Activated CD4-positive, alpha-beta T cell treated with anti-CD3 and anti-CD28 coated beads, Interleukin-2, amount 10 ng/mL, durations not matched to agents 7 days and 5 days (primary cell): ENCODE results near the gene TTC19. TPM values are rescaled to one million over a fixed set of nuclear protein-coding genes. Genes with fewer than 3 reads are reported as not detected.
A peak's percentile ranks its signal among the peaks of the same experiment; 100 is the strongest.

ENCODE experiments used
- CTCF ChIA-PET: fragments of 350-600 bp; sonication (Branson Sonifier 250); formaldehyde crosslinking; loops from one replicate; lab custom pipeline; 2021; ENCODE audit warnings: antibody characterized with exemption; lab: Charles Lee
- POLR2A ChIA-PET: fragments of 350-600 bp; sonication (Branson Sonifier 250); formaldehyde crosslinking; loops from one replicate; lab custom pipeline; 2021; ENCODE audit warnings: antibody characterized with exemption; lab: Charles Lee
- DNase-seq: peaks from one replicate; pipeline ENCODE4 v3.0.0-alpha.2; 2020
- H3K27ac Mint-ChIP-seq: one replicate; pipeline ENCODE4 v1.8.0; 2021; ENCODE audit warnings: mild to moderate bottlenecking, moderate library complexity, mixed read lengths
- H3K27me3 Mint-ChIP-seq: one replicate; pipeline ENCODE4 v1.8.0; 2021; ENCODE audit warnings: mixed read lengths
- H3K36me3 Mint-ChIP-seq: one replicate; pipeline ENCODE4 v1.8.0; 2021; ENCODE audit warnings: low read depth, mixed read lengths
- H3K4me1 Mint-ChIP-seq: one replicate; pipeline ENCODE4 v1.8.0; 2021; ENCODE audit warnings: mixed read lengths
- H3K4me3 Mint-ChIP-seq: one replicate; pipeline ENCODE4 v1.8.0; 2021; ENCODE audit warnings: mild to moderate bottlenecking, moderate library complexity, mixed read lengths
- H3K9me3 Mint-ChIP-seq: one replicate; pipeline ENCODE4 v1.8.0; 2021; ENCODE audit warnings: mixed read lengths
- total RNA-seq, 2 experiments: library from RNA; stranded (reverse); gene quantifications; one replicate each; pipeline ENCODE4 v1.2.3, GENCODE V29; 2021

TTC19 gene
- total RNA-seq, 2 experiments from 2014 or later: 25.4 to 25.5 TPM

DNA sequence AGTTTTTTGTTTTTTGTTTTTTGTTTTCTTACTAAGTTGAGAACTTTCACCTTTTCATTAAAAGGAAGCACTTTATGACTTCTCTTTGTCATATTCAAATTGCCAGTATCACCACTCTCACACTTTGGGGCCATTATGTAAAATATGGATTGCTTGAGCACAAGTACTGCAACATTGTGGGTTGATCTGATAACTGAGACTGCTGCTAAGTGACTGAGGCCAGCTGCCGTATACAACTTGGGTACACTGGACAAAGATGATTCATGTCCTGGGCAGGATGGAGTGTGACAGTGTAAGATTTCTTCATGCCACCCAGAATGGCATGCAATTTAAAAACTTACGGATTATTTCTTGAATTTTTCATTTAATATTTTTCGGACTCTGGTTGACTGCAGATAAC lies 7.8 kb downstream of the TTC19 start:
- no peaks in the 10 kb centered on the region for H3K9me3 Mint-ChIP-seq
- POLR2A ChIA-PET: interaction anchor here (0.6 kb wide), 1 partner anchor 212 kb away, joined by 3 read pairs; no protein-coding TSS in a partner anchor
- no peaks in the 10 kb centered on the region for H3K27me3 Mint-ChIP-seq
- H3K4me3 Mint-ChIP-seq: no peak overlapping the region
- no peak overlapping the region for H3K27ac Mint-ChIP-seq
- H3K36me3 Mint-ChIP-seq: peaks cover 67% of the 10 kb centered on the region
- DNase-seq: no peak
- CTCF ChIA-PET: no interaction called here
- H3K4me1 Mint-ChIP-seq: peaks cover 14% of the 10 kb centered on the region

DNA sequence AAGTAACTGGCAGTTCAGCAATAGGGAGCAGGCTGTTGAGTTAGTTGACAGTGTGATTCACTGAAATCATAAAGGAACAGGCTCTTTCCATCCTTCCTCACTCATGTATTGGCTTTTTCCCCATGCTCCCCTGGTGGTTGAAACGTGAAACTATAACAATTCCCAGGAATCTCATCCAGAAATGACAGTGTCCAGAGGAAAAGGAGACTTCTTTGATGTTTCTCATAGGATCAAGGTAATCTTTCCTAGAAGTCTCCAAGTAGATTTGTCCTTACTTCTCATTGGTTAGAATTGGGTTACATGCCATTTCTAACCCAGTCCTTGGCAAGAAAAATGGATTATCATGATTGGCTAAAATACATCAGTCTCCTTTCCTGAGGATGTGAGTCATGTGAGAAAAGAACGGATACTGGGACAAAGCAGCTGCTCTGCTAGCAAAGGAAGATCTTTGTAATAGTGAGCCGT lies 14.4 kb downstream of the TTC19 start:
- no peak for DNase-seq
- no peak overlapping the region for H3K27ac Mint-ChIP-seq
- peaks cover 9% of the 10 kb centered on the region for H3K4me1 Mint-ChIP-seq
- H3K27me3 Mint-ChIP-seq: no peaks in the 10 kb centered on the region
- no peaks in the 10 kb centered on the region for H3K9me3 Mint-ChIP-seq
- H3K36me3 Mint-ChIP-seq: peaks cover 41% of the 10 kb centered on the region
- ChIA-PET POLR2A (no interaction called here), CTCF (interaction anchor here (0.9 kb wide), 1 partner anchor 9 kb away, joined by 3 read pairs; no protein-coding TSS in a partner anchor)
- H3K4me3 Mint-ChIP-seq: no peak overlapping the region

DNA sequence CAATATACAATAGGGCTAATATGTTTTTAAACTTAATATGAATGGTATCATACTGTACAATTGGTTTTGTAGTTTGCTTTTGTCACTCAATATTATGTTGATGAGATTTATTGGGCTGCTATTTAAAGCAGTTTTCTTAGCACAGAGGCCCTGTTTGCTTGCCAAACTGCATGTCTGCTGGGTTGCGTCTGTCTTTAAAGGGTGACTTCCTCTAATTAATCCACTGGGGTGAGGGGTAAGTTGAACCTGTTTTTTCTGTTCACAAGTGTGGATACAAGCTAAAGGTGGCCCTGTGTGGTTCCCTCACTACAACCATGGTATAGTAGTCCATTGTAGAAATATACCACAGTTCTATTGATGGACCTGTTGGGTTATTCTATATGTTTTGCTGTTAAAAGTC lies 19.7 kb downstream of the TTC19 start:
- no peak for DNase-seq
- POLR2A ChIA-PET: no interaction called here
- Mint-ChIP-seq H3K36me3 (peaks cover 48% of the 10 kb centered on the region), H3K27ac (no peak overlapping the region), H3K9me3 (no peaks in the 10 kb centered on the region), H3K27me3 (no peaks in the 10 kb centered on the region), H3K4me1 (peaks cover 1% of the 10 kb centered on the region), H3K4me3 (no peak overlapping the region)
- CTCF ChIA-PET: no interaction called here

DNA sequence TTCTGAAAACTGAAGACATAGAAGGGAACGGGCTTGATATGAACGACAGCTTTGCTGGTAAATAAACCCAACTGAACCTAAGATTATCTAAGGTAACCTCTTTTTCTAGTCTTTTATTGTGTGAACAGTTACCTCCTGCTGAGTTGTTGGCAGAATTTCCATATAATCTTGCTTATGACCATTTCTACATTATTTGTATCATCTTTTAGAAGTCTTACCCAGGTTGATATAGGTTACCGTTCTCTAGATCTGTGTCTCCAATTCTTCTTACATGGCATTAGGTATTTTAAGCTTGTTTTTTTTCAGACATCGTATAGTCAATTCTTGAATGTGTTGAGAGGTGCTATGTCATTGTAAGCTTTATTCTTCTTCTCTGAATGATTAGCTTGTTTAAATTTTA lies 24.3 kb downstream of the TTC19 start:
- no peak overlapping the region for H3K4me3 Mint-ChIP-seq
- DNase-seq: no peak
- POLR2A ChIA-PET: no interaction called here
- peaks cover 18% of the 10 kb centered on the region for H3K4me1 Mint-ChIP-seq
- H3K9me3 Mint-ChIP-seq: no peaks in the 10 kb centered on the region
- no peak overlapping the region for H3K27ac Mint-ChIP-seq
- peaks cover 65% of the 10 kb centered on the region for H3K36me3 Mint-ChIP-seq
- no peaks in the 10 kb centered on the region for H3K27me3 Mint-ChIP-seq
- CTCF ChIA-PET: no interaction called here

DNA sequence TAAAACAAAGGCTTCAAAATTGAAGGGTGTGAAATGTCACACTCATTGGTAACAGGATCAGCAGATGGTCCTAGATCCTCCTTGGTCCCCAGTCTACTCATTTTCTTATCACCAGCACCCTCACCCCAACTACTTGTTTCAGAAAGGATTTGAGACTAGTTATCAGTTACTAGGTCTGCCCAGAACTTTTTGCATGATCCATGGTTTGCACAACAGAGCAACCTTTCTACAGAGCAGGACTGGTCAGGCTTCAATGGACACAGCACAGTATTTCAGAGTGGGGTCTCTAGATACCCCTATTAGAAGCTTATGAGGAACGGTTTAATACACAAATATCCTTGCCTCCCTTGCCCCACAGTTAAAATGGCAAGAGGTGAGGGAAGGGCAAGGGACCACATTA lies 25.6 kb downstream of the TTC19 start:
- Mint-ChIP-seq H3K27ac (no peak overlapping the region), H3K36me3 (peaks cover 67% of the 10 kb centered on the region), H3K9me3 (no peaks in the 10 kb centered on the region), H3K4me3 (no peak overlapping the region), H3K27me3 (no peaks in the 10 kb centered on the region), H3K4me1 (peaks cover 18% of the 10 kb centered on the region)
- ChIA-PET POLR2A (interaction anchor here (0.7 kb wide), 1 partner anchor 820 kb away, joined by 3 read pairs; no protein-coding TSS in a partner anchor), CTCF (interaction anchor here (1.2 kb wide), 1 partner anchor 20 kb away, joined by 3 read pairs; no protein-coding TSS in a partner anchor)
- no peak for DNase-seq

DNA sequence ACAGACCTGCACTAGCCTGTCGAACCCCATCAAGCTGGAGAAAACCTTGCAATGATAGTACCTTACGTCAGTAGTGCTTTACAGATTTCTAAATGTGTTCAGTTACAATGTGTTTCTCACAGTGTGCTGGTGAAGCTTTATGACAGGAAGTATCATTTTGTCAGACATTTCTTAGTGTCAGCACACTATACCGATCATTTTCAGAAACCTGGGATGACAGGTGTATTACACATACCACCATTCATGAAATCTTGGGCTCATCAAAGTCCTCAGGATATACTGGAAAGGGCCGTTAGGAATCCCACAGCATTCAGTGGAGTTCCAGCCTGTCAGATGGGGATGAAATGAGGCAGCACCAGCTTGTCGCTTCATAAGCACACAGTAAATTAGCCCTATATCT lies 27.3 kb downstream of the TTC19 start:
- no peak overlapping the region for H3K27ac Mint-ChIP-seq
- H3K36me3 Mint-ChIP-seq: peaks cover 72% of the 10 kb centered on the region
- H3K4me1 Mint-ChIP-seq: peaks cover 18% of the 10 kb centered on the region
- ChIA-PET POLR2A (no interaction called here), CTCF (interaction anchor here (0.8 to 1.2 kb wide), 3 partner anchors 17 to 24 kb away, joined by 3 to 5 read pairs (median 3); no protein-coding TSS in a partner anchor)
- H3K4me3 Mint-ChIP-seq: no peak overlapping the region
- no peak for DNase-seq
- H3K9me3 Mint-ChIP-seq: no peaks in the 10 kb centered on the region
- H3K27me3 Mint-ChIP-seq: no peaks in the 10 kb centered on the region

DNA sequence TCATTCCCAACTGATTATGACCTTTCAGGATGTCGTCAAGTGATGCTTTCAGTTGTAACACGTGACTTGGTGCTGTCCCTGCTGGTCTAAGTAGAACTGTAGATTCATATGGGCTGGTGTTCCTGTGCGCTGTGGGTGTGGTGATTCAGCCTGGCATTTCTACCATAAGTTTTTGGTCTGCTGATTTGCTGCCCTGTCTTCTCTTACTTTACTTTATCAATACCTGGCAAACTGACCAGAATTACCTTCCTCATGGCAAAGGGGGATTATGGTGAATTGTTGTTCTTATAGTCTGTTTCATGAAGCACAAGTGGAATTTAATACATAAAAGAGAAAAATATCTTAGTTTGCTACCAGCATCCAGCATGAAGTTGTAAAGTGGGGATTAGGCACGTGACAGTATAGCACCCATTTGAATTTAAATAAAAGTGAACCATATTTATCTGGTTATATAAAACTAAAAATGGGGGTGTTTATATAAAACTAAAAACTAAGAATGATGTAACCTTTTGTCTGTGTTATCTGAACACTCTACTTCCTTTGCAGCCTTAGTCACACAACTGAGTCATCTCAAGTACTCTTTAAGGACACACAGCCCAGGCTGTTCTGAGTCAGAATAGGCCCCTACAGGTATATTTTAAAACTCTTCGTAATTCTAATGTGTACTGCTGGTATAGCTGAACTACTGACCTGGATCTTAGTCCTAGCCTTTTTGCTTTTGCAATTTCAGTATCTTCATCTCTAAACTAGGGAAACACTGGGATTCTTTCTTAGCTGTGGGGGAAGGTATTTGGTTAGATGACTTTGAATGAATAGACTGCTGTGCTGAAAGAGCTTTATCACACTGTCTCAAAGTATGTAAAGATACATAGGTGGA lies 28.3 kb downstream of the TTC19 start:
- Mint-ChIP-seq H3K36me3 (peaks cover 80% of the 10 kb centered on the region), H3K9me3 (no peaks in the 10 kb centered on the region), H3K4me1 (peaks cover 18% of the 10 kb centered on the region), H3K27ac (peak overlapping the region; percentile 84), H3K27me3 (no peaks in the 10 kb centered on the region), H3K4me3 (no peak overlapping the region)
- DNase-seq: peak; percentile 40
- POLR2A ChIA-PET: no interaction called here
- CTCF ChIA-PET: interaction anchor here (1.2 kb wide), 1 partner anchor 18 kb away, joined by 5 read pairs; no protein-coding TSS in a partner anchor

DNA sequence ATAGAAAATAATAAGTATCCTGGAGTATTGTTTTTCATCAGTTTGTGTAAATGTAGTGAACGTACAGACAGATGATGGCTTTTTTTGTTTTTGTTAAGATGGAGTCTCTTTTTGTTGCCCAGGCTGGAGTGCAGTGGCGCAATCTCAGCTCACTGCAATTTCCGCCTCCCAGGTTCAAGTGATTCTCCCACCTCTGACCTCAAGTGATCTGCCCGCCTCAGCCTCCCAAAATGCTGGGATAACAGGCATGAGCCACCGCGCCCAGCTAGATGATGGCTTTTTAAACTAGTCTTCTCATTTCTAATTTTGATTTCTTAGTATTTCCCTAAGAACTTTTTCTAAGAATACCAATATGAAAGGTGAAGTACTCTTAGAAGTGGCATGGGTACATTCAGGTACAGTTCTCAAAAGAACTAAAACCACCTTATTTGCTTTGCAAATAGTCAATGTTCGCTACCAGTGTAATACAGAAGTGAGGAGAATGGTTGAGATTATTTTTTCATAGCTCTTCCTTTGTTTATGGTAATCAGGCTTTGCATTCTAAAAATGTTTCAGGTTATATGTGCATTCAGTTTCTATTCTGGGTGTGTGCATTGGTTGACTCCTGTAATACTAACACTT lies 34.2 kb downstream of the TTC19 start:
- Mint-ChIP-seq H3K4me3 (no peak overlapping the region), H3K9me3 (no peaks in the 10 kb centered on the region), H3K4me1 (peaks cover 12% of the 10 kb centered on the region), H3K27me3 (no peaks in the 10 kb centered on the region), H3K27ac (no peak overlapping the region), H3K36me3 (peaks cover 77% of the 10 kb centered on the region)
- POLR2A ChIA-PET: no interaction called here
- CTCF ChIA-PET: no interaction called here
- DNase-seq: no peak

DNA sequence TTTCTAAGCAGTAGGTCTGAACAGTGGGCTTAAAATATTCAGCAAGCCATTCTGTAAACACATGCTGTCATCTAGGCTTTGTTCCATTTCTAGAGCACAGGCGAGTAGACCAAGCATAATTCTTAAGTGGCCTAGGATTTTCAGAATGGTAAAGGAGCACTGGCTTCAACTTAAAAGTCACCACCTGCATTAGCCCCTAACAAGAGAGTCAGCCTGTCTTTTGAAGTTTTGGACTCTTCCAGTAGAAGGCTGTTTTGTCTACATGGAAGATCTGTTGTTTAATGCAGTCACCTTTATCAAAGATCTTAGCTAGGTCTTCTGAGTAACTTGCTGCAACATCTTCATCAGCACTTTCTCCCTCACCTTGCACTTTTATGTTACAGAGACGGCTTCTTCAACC lies 36.6 kb downstream of the TTC19 start:
- H3K27me3 Mint-ChIP-seq: no peaks in the 10 kb centered on the region
- no peak for DNase-seq
- H3K4me3 Mint-ChIP-seq: no peak overlapping the region
- H3K27ac Mint-ChIP-seq: no peak overlapping the region
- ChIA-PET POLR2A (no interaction called here), CTCF (no interaction called here)
- H3K4me1 Mint-ChIP-seq: peaks cover 11% of the 10 kb centered on the region
- H3K36me3 Mint-ChIP-seq: peaks cover 70% of the 10 kb centered on the region
- H3K9me3 Mint-ChIP-seq: no peaks in the 10 kb centered on the region

DNA sequence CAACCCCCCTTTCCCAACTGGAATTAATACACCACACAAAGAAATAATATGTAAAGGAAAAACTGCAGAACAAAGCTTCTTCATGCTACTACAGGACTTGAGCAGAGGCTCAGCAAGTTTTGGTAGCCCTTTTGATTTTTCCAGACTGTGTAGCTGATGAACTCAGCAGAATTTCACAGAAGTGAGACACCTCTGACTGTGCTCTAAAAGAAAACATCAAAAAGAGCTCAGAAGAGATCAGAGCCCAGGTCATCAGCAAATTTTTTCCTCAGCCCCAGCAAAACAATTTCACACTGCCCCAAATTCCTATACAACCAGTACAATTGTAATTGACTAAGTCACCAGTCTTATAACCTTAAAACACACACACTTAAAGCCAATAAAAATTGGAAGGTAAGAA lies 38.0 kb downstream of the TTC19 start:
- no peak for DNase-seq
- CTCF ChIA-PET: interaction anchor here (0.5 kb wide), 1 partner anchor 111 kb away, joined by 3 read pairs; no protein-coding TSS in a partner anchor
- H3K4me3 Mint-ChIP-seq: no peak overlapping the region
- H3K27ac Mint-ChIP-seq: peak overlapping the region; percentile 5
- peaks cover 67% of the 10 kb centered on the region for H3K36me3 Mint-ChIP-seq
- peaks cover 11% of the 10 kb centered on the region for H3K4me1 Mint-ChIP-seq
- no peaks in the 10 kb centered on the region for H3K9me3 Mint-ChIP-seq
- no peaks in the 10 kb centered on the region for H3K27me3 Mint-ChIP-seq
- POLR2A ChIA-PET: no interaction called here

DNA sequence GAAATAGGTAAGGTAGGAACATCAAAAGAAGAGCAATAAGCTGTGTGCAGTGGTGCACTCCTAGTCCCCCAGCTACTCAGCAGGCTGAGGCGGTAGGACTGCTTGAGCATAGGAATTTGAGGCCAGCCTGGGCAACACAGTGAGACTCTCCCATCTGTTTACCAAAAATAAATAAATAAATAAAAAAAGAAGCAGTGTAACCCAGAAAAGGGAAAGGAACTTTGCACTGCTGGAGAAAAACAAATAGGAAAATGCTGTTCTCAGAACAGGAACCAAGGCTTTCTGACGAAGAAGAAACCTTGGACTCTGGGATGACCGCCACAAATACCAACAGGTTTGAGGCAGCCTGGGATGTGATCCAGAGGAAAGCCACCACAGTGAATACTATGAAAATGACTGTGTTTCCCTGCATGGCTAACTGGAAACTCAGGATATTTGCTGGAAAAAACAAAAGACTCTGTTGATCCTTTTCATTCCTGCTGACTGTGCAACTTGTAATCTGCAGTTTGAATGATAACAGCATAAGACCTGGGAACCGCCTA lies 41.2 kb downstream of the TTC19 start:
- Mint-ChIP-seq H3K9me3 (no peaks in the 10 kb centered on the region), H3K27me3 (no peaks in the 10 kb centered on the region), H3K27ac (no peak overlapping the region), H3K4me1 (peaks cover 3% of the 10 kb centered on the region), H3K36me3 (peaks cover 68% of the 10 kb centered on the region), H3K4me3 (no peak overlapping the region)
- ChIA-PET CTCF (interaction anchor here (0.7 kb wide), 1 partner anchor 9 kb away, joined by 3 read pairs; no protein-coding TSS in a partner anchor), POLR2A (no interaction called here)
- DNase-seq: no peak

DNA sequence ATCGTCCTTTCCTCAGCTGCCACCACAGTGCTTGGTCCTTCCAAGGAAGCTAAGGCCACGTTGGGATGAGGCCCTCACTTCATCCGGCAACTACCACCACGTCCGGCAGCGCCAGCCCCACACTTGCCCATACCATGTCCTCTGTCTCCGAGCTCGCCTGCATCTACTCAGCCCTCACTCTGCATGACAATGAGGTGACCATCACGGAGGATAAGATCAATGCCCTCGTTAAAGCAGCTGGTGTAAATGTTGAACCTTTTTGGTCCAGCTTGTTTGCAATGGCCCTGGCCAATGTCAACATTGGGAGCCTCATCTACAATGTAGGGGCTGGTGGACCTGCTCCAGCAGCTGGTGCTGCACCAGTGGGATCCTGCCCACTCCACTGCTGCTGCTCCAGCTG lies 44.9 kb downstream of the TTC19 start:
- Mint-ChIP-seq H3K9me3 (no peaks in the 10 kb centered on the region), H3K27ac (no peak overlapping the region), H3K4me1 (peaks cover 14% of the 10 kb centered on the region), H3K36me3 (peaks cover 64% of the 10 kb centered on the region), H3K4me3 (no peak overlapping the region), H3K27me3 (no peaks in the 10 kb centered on the region)
- ChIA-PET CTCF (no interaction called here), POLR2A (no interaction called here)
- no peak for DNase-seq
